Keratinocyte (primary cell): ENCODE measurements around the gene RNF5. TPM values are rescaled to one million over a fixed set of nuclear protein-coding genes. Genes with fewer than 3 reads are reported as not detected.

Experiments used
- DNase-seq: peaks from one replicate; pipeline ENCODE4 v3.0.0-alpha.2; 2011; ENCODE audit warnings: low read depth, missing footprints, low spot score
- FAIRE-seq: peaks from 2 replicates; lab custom pipeline; 2011; peaks lifted over from hg19 to GRCh38; lab: Jason Lieb, UNC
- H2AFZ ChIP-seq: 2 replicates; pipeline ENCODE4 v1.6.0; 2012; ENCODE audit warnings: low read length, control low read depth, inconsistent platforms; ENCODE audit not compliant: control insufficient read depth
- H3K27ac ChIP-seq: 2 replicates; pipeline ENCODE4 v1.5.1; 2011; ENCODE audit warnings: low read length; ENCODE audit not compliant: control insufficient read depth, insufficient read depth
- H3K27me3 ChIP-seq: 3 replicates; pipeline ENCODE4 v1.6.0; 2011; ENCODE audit warnings: low read length; ENCODE audit not compliant: control insufficient read depth, insufficient read depth; ENCODE audit errors: extremely low read depth
- H3K36me3 ChIP-seq, 2 experiments: 2 replicates in 1 of 2; 3 replicates in 1 of 2; pipeline ENCODE4 v1.5.1; 2011; ENCODE audit warnings: low read length in 2 of 2, mild to moderate bottlenecking in 1 of 2; ENCODE audit not compliant: control insufficient read depth in 2 of 2, insufficient read depth in 2 of 2; ENCODE audit errors: extremely low read depth in 1 of 2
- H3K4me1 ChIP-seq: 3 replicates; pipeline ENCODE4 v1.5.1; 2011; ENCODE audit warnings: low read length; ENCODE audit not compliant: control insufficient read depth, insufficient read depth; ENCODE audit errors: extremely low read depth
- H3K4me2 ChIP-seq: 3 replicates; pipeline ENCODE4 v1.6.0; 2011; ENCODE audit warnings: low read depth, low read length; ENCODE audit not compliant: control insufficient read depth, insufficient read depth; ENCODE audit errors: extremely low read depth
- H3K4me3 ChIP-seq, 3 experiments: fragments of 200-600 bp in 1 of 3; sonication (generic) in 1 of 3; 2 replicates in 2 of 3; 3 replicates in 1 of 3; pipeline ENCODE4 v1.5.1; 2011 to 2016; ENCODE audit warnings: low read length in 3 of 3, mild to moderate bottlenecking in 3 of 3, control low read depth in 2 of 3, inconsistent platforms in 1 of 3, low read depth in 1 of 3, mixed read lengths in 1 of 3, mixed run types in 1 of 3, moderate library complexity in 1 of 3; ENCODE audit not compliant: control insufficient read depth in 2 of 3, insufficient read depth in 2 of 3; ENCODE audit errors: extremely low read depth in 1 of 3
- H3K79me2 ChIP-seq: 2 replicates; pipeline ENCODE4 v1.6.0; 2012; ENCODE audit warnings: low read length; ENCODE audit not compliant: control insufficient read depth, insufficient read depth
- H3K9ac ChIP-seq: 3 replicates; pipeline ENCODE4 v1.6.0; 2011; ENCODE audit warnings: low read length; ENCODE audit not compliant: control insufficient read depth, insufficient read depth; ENCODE audit errors: extremely low read depth
- H3K9me1 ChIP-seq: 3 replicates; pipeline ENCODE4 v1.6.0; 2011; ENCODE audit warnings: low read length; ENCODE audit not compliant: control insufficient read depth, insufficient read depth; ENCODE audit errors: extremely low read depth
- H3K9me3 ChIP-seq: 2 replicates; pipeline ENCODE4 v1.5.1; 2012; ENCODE audit warnings: low read depth, low read length; ENCODE audit not compliant: control insufficient read depth
- H4K20me1 ChIP-seq: 3 replicates; pipeline ENCODE4 v1.6.0; 2011; ENCODE audit warnings: low read length; ENCODE audit not compliant: control insufficient read depth, insufficient read depth; ENCODE audit errors: extremely low read depth
- CTCF ChIP-seq, 3 experiments: IDR thresholded peaks in 1 of 3; conservative IDR thresholded peaks in 1 of 3; optimal IDR thresholded peaks in 1 of 3; 2 replicates in 2 of 3; 3 replicates in 1 of 3; pipeline versions ENCODE3 to v1.5.1; 2011; ENCODE audit warnings: low read length in 3 of 3, mild to moderate bottlenecking in 3 of 3, moderate library complexity in 2 of 3, control low read depth in 1 of 3, inconsistent platforms in 1 of 3; ENCODE audit not compliant: insufficient read depth in 2 of 3; ENCODE audit errors: extremely low read depth in 1 of 3
- EZH2 ChIP-seq: IDR thresholded peaks from one replicate; pipeline ENCODE4 v1.6.1; 2012; ENCODE audit warnings: inconsistent platforms, mild to moderate bottlenecking, low read length, moderate library complexity
- dilution Hi-C: fragments of 300-500 bp; cut with MboI; formaldehyde crosslinking; loops from one replicate; pipeline ENCODE4 v1.7.0; 2020; ENCODE audit warnings: low sequenced_read_pairs; ENCODE audit not compliant: extremely low pct_ligation_motif_present
- polyA plus RNA-seq, 5 experiments: library from polyadenylated mRNA; depleted of rRNA in 3 of 5; stranded (reverse) in 3 of 5; stranded (forward) in 1 of 5; unstranded in 1 of 5; fragments of >200 nt; gene quantifications; 1 replicate in 1 of 5; 2 replicates in 3 of 5; 3 replicates in 1 of 5; pipeline versions ENCODE4 v1.2.1 to v1.2.3, GENCODE V29; 2011 to 2012; ENCODE audit warnings: missing spikeins in 2 of 5, low read depth in 1 of 5, low replicate concordance in 1 of 5

RNF5 gene
- polyA plus RNA-seq, 1 donor (not counting 4 experiments of a cell fraction or from before 2014, with no cell fraction given) = 33.2 TPM

DNA sequence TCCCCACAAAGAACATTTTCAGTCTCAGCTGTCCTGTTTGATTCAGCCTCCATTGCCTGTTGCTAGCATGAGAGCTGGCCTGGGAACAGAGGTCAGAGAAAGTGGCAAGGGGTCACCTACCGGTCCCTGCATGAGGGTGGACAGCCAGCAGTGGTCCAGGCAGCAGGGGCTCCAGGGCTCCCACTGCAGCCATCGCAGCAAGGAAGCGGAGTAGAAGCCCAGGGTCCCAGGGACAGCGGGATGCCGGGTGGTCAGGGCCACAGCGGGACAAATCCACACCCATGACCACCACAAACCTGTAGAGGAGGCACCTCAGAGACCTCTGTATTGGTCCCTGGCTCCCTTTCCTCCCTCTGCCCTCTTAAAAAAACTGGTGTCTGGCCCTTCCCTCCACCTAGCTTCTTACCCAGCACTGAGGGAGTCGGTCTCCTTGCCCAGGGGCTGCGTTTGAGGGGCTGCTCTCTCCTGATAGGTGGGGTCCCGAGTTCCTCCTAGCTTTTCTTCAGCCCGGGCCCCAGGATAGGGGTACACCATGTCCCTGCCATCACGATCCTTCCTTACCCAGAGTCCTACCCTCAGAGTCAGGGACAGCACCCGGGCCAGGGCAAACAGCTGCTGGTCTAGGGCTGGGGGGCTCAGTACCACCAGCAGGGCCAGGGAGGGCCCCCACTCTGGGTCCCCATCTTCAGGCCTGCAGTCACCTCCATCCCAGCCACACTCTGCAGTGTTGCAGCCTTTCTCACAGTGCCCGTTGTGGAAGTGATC lies 22.7 kb downstream of the RNF5 start:
- TF ChIP-seq CTCF (optimal IDR thresholded peaks at IDR 0.05 in 1 of 3, IDR thresholded peaks at IDR 0.05 in 1 of 3, conservative IDR thresholded peaks at IDR 0.05 in 1 of 3; ENCODE audit: extremely low read depth in 1 of 3, insufficient read depth in 2 of 3, low read length in 3 of 3) (no peak), EZH2 (no peak)
- dilution Hi-C loops = no loop called here
- Histone ChIP-seq H3K79me2 (no peaks in the 10 kb centered on the region), H3K9me3 (no peaks in the 10 kb centered on the region), H3K4me3 (no peak overlapping the region), H3K4me1 (peaks cover 8% of the 10 kb centered on the region), H3K4me2 (no peak overlapping the region), H3K9ac (no peak overlapping the region), H2AFZ (no peak overlapping the region), H4K20me1 (no peaks in the 10 kb centered on the region), H3K27ac (no peak overlapping the region), H3K27me3 (no peaks in the 10 kb centered on the region), H3K9me1 (no peaks in the 10 kb centered on the region), H3K36me3 (no peaks in the 10 kb centered on the region)
- DNase-seq (no peak), FAIRE-seq (no peak)

- no peak overlapping the region for H3K27ac ChIP-seq
- H3K27me3 ChIP-seq = no peaks in the 10 kb centered on the region
- no peaks in the 10 kb centered on the region for H3K36me3 ChIP-seq
- no peaks in the 10 kb centered on the region for H3K9me1 ChIP-seq
- no peak for FAIRE-seq
- no peaks in the 10 kb centered on the region for H3K79me2 ChIP-seq
- no peak overlapping the region for H3K9ac ChIP-seq
- dilution Hi-C loops = no loop called here
- H3K4me3 ChIP-seq = no peak overlapping the region
- no peak overlapping the region for H3K4me2 ChIP-seq
- H2AFZ ChIP-seq = no peak overlapping the region
- no peaks in the 10 kb centered on the region for H4K20me1 ChIP-seq
- TF ChIP-seq CTCF (optimal IDR thresholded peaks at IDR 0.05 in 1 of 3, IDR thresholded peaks at IDR 0.05 in 1 of 3, conservative IDR thresholded peaks at IDR 0.05 in 1 of 3; ENCODE audit: extremely low read depth in 1 of 3, insufficient read depth in 2 of 3, low read length in 3 of 3) (no peak), EZH2 (no peak)
- H3K9me3 ChIP-seq = no peaks in the 10 kb centered on the region
- no peaks in the 10 kb centered on the region for H3K4me1 ChIP-seq
- DNase-seq = no peak
These were observed 24.0 kb downstream of the RNF5 start for GRCh38 chr6:32202186-32202585.
